CD8-positive, alpha-beta memory T cell (primary cell): ENCODE results near the gene WIPI1. TPM values are rescaled to one million over a fixed set of nuclear protein-coding genes. Genes with fewer than 3 reads are reported as not detected.
"Not testable (repeated sequence)": the region's sequence is repeated elsewhere in the genome, so short reads cannot be mapped to it uniquely, and the experiment has no call there.

Source experiments
- CTCF ChIA-PET: fragments of 350-600 bp; sonication (Branson Sonifier 250); formaldehyde crosslinking; loops from one replicate; lab custom pipeline; 2021; ENCODE audit warnings: antibody characterized with exemption; lab: Charles Lee
- POLR2A ChIA-PET: fragments of 350-600 bp; sonication (Branson Sonifier 250); formaldehyde crosslinking; loops from one replicate; lab custom pipeline; 2021; ENCODE audit warnings: antibody characterized with exemption; lab: Charles Lee
- DNase-seq, 5 donors: peaks; one replicate each; pipeline versions ENCODE4 v3.0.0 to v3.0.0-alpha.2; 2020 to 2022; ENCODE audit warnings: mixed read lengths in 1 of 5
- H3K27ac ChIP-seq: one replicate; pipeline ENCODE4 v1.7.0; 2013; ENCODE audit warnings: low read depth, mild to moderate bottlenecking, low read length, moderate library complexity
- H3K27me3 ChIP-seq: 2 replicates; pipeline ENCODE4 v1.7.0; 2013; ENCODE audit warnings: low read length, mild to moderate bottlenecking; ENCODE audit not compliant: insufficient read depth, poor library complexity, severe bottlenecking
- H3K36me3 ChIP-seq: 2 replicates; pipeline ENCODE4 v1.7.0; 2013; ENCODE audit warnings: mild to moderate bottlenecking, low read length, moderate library complexity; ENCODE audit not compliant: insufficient read depth
- H3K4me1 ChIP-seq: 2 replicates; pipeline ENCODE4 v1.7.0; 2013; ENCODE audit warnings: mild to moderate bottlenecking, low read length, moderate library complexity; ENCODE audit not compliant: insufficient read depth
- H3K4me3 ChIP-seq: 2 replicates; pipeline ENCODE4 v1.7.0; 2013; ENCODE audit warnings: mild to moderate bottlenecking, low read length
- H3K9me3 ChIP-seq: 2 replicates; pipeline ENCODE4 v1.7.0; 2013; ENCODE audit warnings: mild to moderate bottlenecking, low read length
- H3K27ac Mint-ChIP-seq, 8 donors: one replicate each; pipeline ENCODE4 v1.8.0; 2020 to 2021; ENCODE audit warnings: mixed read lengths in 8 of 8, mild to moderate bottlenecking in 6 of 8, inconsistent platforms in 3 of 8, moderate library complexity in 3 of 8
- H3K27me3 Mint-ChIP-seq, 2 donors: one replicate each; pipeline ENCODE4 v1.8.0; 2020 to 2021; ENCODE audit warnings: mixed read lengths in 2 of 2, mild to moderate bottlenecking in 1 of 2, moderate library complexity in 1 of 2
- H3K36me3 Mint-ChIP-seq, 3 donors: one replicate each; pipeline ENCODE4 v1.8.0; 2020 to 2021; ENCODE audit warnings: mixed read lengths in 3 of 3, inconsistent platforms in 1 of 3, mild to moderate bottlenecking in 1 of 3
- H3K4me1 Mint-ChIP-seq, 3 donors: one replicate each; pipeline ENCODE4 v1.8.0; 2020 to 2021; ENCODE audit warnings: mixed read lengths in 3 of 3, inconsistent platforms in 1 of 3, mild to moderate bottlenecking in 1 of 3
- H3K4me3 Mint-ChIP-seq, 7 donors: one replicate each; pipeline ENCODE4 v1.8.0; 2020 to 2021; ENCODE audit warnings: mixed read lengths in 7 of 7, mild to moderate bottlenecking in 6 of 7, moderate library complexity in 4 of 7, inconsistent platforms in 2 of 7
- H3K9me3 Mint-ChIP-seq, 5 donors: one replicate each; pipeline ENCODE4 v1.8.0; 2020 to 2022; ENCODE audit warnings: mixed read lengths in 5 of 5, mild to moderate bottlenecking in 3 of 5, moderate library complexity in 2 of 5, inconsistent platforms in 1 of 5
- polyA plus RNA-seq: library from polyadenylated mRNA; unstranded; fragments of 300-500 nt; fragmentation: Illumina TruSeq; gene quantifications from one replicate; pipeline ENCODE4 v1.2.3, GENCODE V29; 2021
- total RNA-seq, 2 experiments: library from RNA; stranded (reverse); gene quantifications; one replicate each; pipeline ENCODE4 v1.2.3, GENCODE V29; 2021

The WIPI1 gene
- total and polyA plus RNA-seq, 3 experiments from 2014 or later, result 8.2 to 10.3 (median 9.8) TPM

DNA sequence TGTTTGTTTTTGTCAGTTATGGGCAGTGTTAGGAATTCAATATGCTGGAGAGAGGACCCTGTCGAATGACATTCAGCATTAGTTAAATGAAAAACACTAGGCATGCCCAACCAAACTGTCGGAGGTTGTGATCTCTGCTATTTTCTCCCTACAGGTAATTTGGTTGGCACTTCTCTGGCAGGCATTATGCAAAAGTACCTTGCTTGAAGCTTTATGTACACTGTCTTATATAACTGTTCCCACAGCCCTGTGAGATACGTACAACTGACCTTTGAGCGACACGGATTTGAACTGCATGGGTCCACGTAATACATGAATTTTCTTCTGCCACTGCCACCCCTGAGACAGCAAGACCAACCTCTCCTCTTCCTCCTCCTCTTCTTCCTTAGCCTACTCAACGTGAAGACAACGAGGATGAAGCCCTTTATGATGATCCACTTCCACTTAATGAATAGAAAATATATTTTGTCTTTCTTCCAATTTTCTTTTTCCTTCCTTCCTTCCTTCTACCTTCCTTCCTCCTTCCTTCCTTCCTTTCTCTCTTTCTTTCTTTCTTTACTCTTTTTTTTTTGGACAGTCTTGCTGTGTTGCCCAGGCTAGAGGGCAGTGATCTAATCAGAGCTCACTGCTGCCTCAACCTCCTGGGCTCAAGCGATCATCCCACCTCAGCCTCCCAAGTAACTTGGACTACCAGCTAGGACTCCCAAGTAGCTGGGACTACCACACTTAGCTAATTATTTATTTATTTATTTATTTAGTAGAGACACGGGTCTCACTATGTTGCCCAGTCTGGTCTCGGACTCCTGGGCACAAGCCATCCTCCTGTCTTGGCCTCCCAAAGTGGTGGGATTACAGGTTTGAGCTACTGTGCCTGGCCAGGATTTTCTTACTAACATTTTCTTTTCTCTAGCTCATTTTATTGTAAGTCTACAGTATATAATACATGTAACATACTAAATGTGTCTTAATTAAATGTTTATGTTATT, 77.3 kb downstream of the WIPI1 start:
- DNase-seq, result no peak
- ChIA-PET POLR2A (interaction anchor here (0.6 kb wide), 1 partner anchor 199 kb away, joined by 11 read pairs; no protein-coding TSS in a partner anchor), CTCF (no interaction called here)
- H3K4me3 ChIP-seq, result no peak overlapping the region
- no peaks in the 10 kb centered on the region for H3K9me3 ChIP-seq
- Mint-ChIP-seq H3K27me3 (no peaks in the 10 kb centered on the region), H3K9me3 (no peaks in the 10 kb centered on the region), H3K27ac (peak overlapping the region in 2 of 8 donors; percentile 44 to 89), H3K36me3 (peaks cover 0 to 7% (median 2%) of the 10 kb centered on the region in 3 donors), H3K4me1 (peaks cover 16 to 33% (median 26%) of the 10 kb centered on the region in 3 donors), H3K4me3 (no peak overlapping the region)
- peaks cover 22% of the 10 kb centered on the region for H3K4me1 ChIP-seq
- H3K36me3 ChIP-seq, result no peaks in the 10 kb centered on the region
- no peaks in the 10 kb centered on the region for H3K27me3 ChIP-seq
- H3K27ac ChIP-seq, result no peak overlapping the region

DNA sequence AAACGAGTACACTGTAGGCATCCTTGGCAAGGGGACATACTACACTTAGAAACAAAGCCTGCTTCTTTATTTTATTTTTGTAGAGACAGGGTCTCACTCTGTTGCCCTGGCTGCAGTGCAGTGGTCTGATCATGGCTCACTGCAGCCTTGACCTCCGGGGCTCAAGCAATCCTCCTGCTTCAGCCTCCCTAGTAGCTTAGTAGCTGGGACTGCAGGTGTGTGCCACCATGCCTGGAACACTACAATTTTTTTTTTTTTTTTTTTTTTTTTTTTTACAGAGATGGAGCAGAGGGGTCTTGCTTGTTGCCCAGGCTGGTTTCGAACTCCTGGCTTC, 78.2 kb downstream of the WIPI1 start:
- H3K4me1 ChIP-seq, result peaks cover 18% of the 10 kb centered on the region
- no peak overlapping the region for H3K27ac ChIP-seq
- H3K9me3 ChIP-seq, result no peaks in the 10 kb centered on the region
- Mint-ChIP-seq H3K4me3 (no peak overlapping the region), H3K36me3 (peaks cover 3 to 8% (median 4%) of the 10 kb centered on the region in 3 donors), H3K4me1 (peaks cover 10 to 28% (median 21%) of the 10 kb centered on the region in 3 donors), H3K27ac (no peak overlapping the region), H3K27me3 (no peaks in the 10 kb centered on the region), H3K9me3 (no peaks in the 10 kb centered on the region)
- CTCF ChIA-PET, result no interaction called here
- no peaks in the 10 kb centered on the region for H3K27me3 ChIP-seq
- H3K36me3 ChIP-seq, result no peaks in the 10 kb centered on the region
- POLR2A ChIA-PET, result no interaction called here
- DNase-seq, result no peak
- H3K4me3 ChIP-seq, result no peak overlapping the region

GRCh38 chr17:68378268-68379176, 78.8 kb downstream of the WIPI1 start:
- Mint-ChIP-seq H3K9me3 (no peaks in the 10 kb centered on the region), H3K27ac (no peak overlapping the region), H3K4me3 (no peak overlapping the region), H3K27me3 (no peaks in the 10 kb centered on the region), H3K36me3 (peaks cover 3 to 9% (median 4%) of the 10 kb centered on the region in 3 donors), H3K4me1 (peaks cover 4 to 22% (median 14%) of the 10 kb centered on the region in 3 donors)
- ChIA-PET CTCF (no interaction called here), POLR2A (no interaction called here)
- Histone ChIP-seq H3K36me3 (no peaks in the 10 kb centered on the region), H3K27ac (no peak overlapping the region), H3K27me3 (no peaks in the 10 kb centered on the region), H3K9me3 (no peaks in the 10 kb centered on the region), H3K4me3 (no peak overlapping the region), H3K4me1 (peaks cover 11% of the 10 kb centered on the region)
- no peak for DNase-seq

- Mint-ChIP-seq H3K36me3 (peaks cover 3 to 11% (median 4%) of the 10 kb centered on the region in 3 donors), H3K27ac (peak overlapping the region in 1 of 8 donors; percentile 54), H3K4me1 (peaks cover 0 to 14% (median 7%) of the 10 kb centered on the region in 3 donors), H3K9me3 (no peaks in the 10 kb centered on the region), H3K27me3 (no peaks in the 10 kb centered on the region), H3K4me3 (no peak overlapping the region)
- Histone ChIP-seq H3K4me1 (peaks cover 4% of the 10 kb centered on the region), H3K27me3 (no peaks in the 10 kb centered on the region), H3K9me3 (no peaks in the 10 kb centered on the region), H3K4me3 (no peak overlapping the region), H3K36me3 (no peaks in the 10 kb centered on the region), H3K27ac (no peak overlapping the region)
- ChIA-PET POLR2A (no interaction called here), CTCF (no interaction called here)
- DNase-seq, result no peak
These were observed 79.5 kb downstream of the WIPI1 start for GRCh38 chr17:68377771-68378267.

GRCh38 chr17:68376178-68376577, 81.1 kb downstream of the WIPI1 start:
- H3K27me3 Mint-ChIP-seq, H3K36me3 ChIP-seq, H3K4me1 Mint-ChIP-seq, H3K4me3 Mint-ChIP-seq, POLR2A ChIA-PET, H3K4me1 ChIP-seq, H3K9me3 Mint-ChIP-seq, H3K4me3 ChIP-seq, H3K27me3 ChIP-seq, H3K27ac ChIP-seq, CTCF ChIA-PET, DNase-seq, H3K9me3 ChIP-seq, H3K27ac Mint-ChIP-seq: not testable (repeated sequence)
- H3K36me3 Mint-ChIP-seq, result peaks cover 9 to 16% (median 9%) of the 10 kb centered on the region in 3 donors

- no peak for DNase-seq
- H3K27ac ChIP-seq, result no peak overlapping the region
- Mint-ChIP-seq H3K27me3 (no peaks in the 10 kb centered on the region), H3K4me1 (peaks cover 0 to 2% (median 1%) of the 10 kb centered on the region in 3 donors), H3K36me3 (peaks cover 9 to 16% (median 11%) of the 10 kb centered on the region in 3 donors), H3K9me3 (no peaks in the 10 kb centered on the region), H3K27ac (peak overlapping the region in 2 of 8 donors; percentile 59 to 72), H3K4me3 (no peak overlapping the region)
- H3K4me3 ChIP-seq, result no peak overlapping the region
- H3K36me3 ChIP-seq, result no peaks in the 10 kb centered on the region
- ChIA-PET CTCF (no interaction called here), POLR2A (no interaction called here)
- H3K9me3 ChIP-seq, result no peaks in the 10 kb centered on the region
- H3K27me3 ChIP-seq, result no peaks in the 10 kb centered on the region
- no peaks in the 10 kb centered on the region for H3K4me1 ChIP-seq
These were observed 81.7 kb downstream of the WIPI1 start for GRCh38 chr17:68375566-68375965.
